Thyroid gland (tissue), 4 donors: ENCODE measurements around the gene EML6. TPM values are rescaled to one million over a fixed set of nuclear protein-coding genes. Genes with fewer than 3 reads are reported as not detected.

Experiments used
- DNase-seq, 2 donors: peaks; one replicate each; pipeline ENCODE4 v3.0.0-alpha.2; 2019
- H3K27ac ChIP-seq, 3 donors: fragments of 200-600 bp; sonication (generic); 1 replicate in 2 of 3; 2 replicates in 1 of 3; pipeline ENCODE4 v1.5.1; 2016 to 2019; ENCODE audit warnings: mild to moderate bottlenecking in 1 of 3, moderate library complexity in 1 of 3
- H3K27me3 ChIP-seq: fragments of 200-600 bp; sonication (generic); one replicate; pipeline ENCODE4 v1.5.1; 2019
- H3K36me3 ChIP-seq, 2 donors: fragments of 200-600 bp; sonication (generic); one replicate each; pipeline ENCODE4 v1.5.1; 2016 to 2019
- H3K4me1 ChIP-seq, 2 donors: fragments of 200-600 bp; sonication (generic); one replicate each; pipeline ENCODE4 v1.5.1; 2017 to 2019
- H3K4me3 ChIP-seq, 3 donors: fragments of 200-600 bp; sonication (generic); replicated peaks in 1 of 3; 1 replicate in 2 of 3; 2 replicates in 1 of 3; pipeline ENCODE4 v1.5.1; 2016; ENCODE audit warnings: mild to moderate bottlenecking in 1 of 3
- H3K9me3 ChIP-seq: fragments of 200-600 bp; sonication (generic); one replicate; pipeline ENCODE4 v1.5.1; 2017
- CTCF ChIP-seq, 6 experiments: fragments of 200-600 bp in 3 of 6; fragments of 450-650 bp in 3 of 6; sonication (generic) in 3 of 6; IDR thresholded peaks; one replicate each; pipeline ENCODE4 v1.5.1; 2016 to 2019; ENCODE audit warnings: antibody characterized with exemption in 6 of 6, mild to moderate bottlenecking in 2 of 6, inconsistent platforms in 1 of 6, moderate library complexity in 1 of 6
- POLR2A ChIP-seq, 2 donors: fragments of 450-650 bp; IDR thresholded peaks; one replicate each; pipeline ENCODE4 v1.6.1; 2017; ENCODE audit warnings: antibody characterized with exemption in 2 of 2, mild to moderate bottlenecking in 2 of 2, moderate library complexity in 1 of 2
- WGBS, 2 donors: methylation state at CpG; one replicate each; pipeline ENCODE4 v1.1.5; 2017; 5-methylcytosine and 5-hydroxymethylcytosine counted together
- intact Hi-C: fragments of 100-400 bp; cut with DNase I; formaldehyde crosslinking; loops from one replicate; pipeline ENCODE4 v1.15.1; 2023
- total RNA-seq, 4 donors: library from RNA; depleted of rRNA; stranded (reverse); fragments of >200 nt; gene quantifications; one replicate each; pipeline ENCODE4 v1.2.3, GENCODE V29; 2016

The EML6 gene
- total RNA-seq, 4 donors from 2014 or later, result 5.6 to 24.8 (median 20.3) TPM

- Histone ChIP-seq H3K4me1 (peaks cover 17 to 31% of the 10 kb centered on the region in 2 donors), H3K36me3 (no peaks in the 10 kb centered on the region), H3K27me3 (no peaks in the 10 kb centered on the region), H3K27ac (no peak overlapping the region), H3K4me3 (no peak overlapping the region), H3K9me3 (no peaks in the 10 kb centered on the region)
- TF ChIP-seq POLR2A (IDR thresholded peaks at IDR 0.05) (no peak), CTCF (IDR thresholded peaks at IDR 0.05) (no peak)
- WGBS, 2 donors, result 96% methylated on average over 10 of the region's 10 CpGs
- DNase-seq, result no peak
- intact Hi-C loops, result no loop called here
Observed at GRCh38 chr2:55003706-55004639, 280.5 kb downstream of the EML6 start.

- WGBS, 2 donors, result 74 to 75% methylated on average over 3 of the region's 3 CpGs
Observed at GRCh38 chr2:55006306-55006705, 282.8 kb downstream of the EML6 start.

GRCh38 chr2:55009277-55010060 is 286.0 kb downstream of the EML6 start:
- TF ChIP-seq POLR2A (IDR thresholded peaks at IDR 0.05), result no peak
- no peak for TF ChIP-seq CTCF (IDR thresholded peaks at IDR 0.05)
- no peak for DNase-seq
- intact Hi-C loops, result no loop called here
- Histone ChIP-seq H3K9me3 (no peaks in the 10 kb centered on the region), H3K27me3 (no peaks in the 10 kb centered on the region), H3K36me3 (no peaks in the 10 kb centered on the region), H3K4me3 (peak overlapping the region in 2 of 3 donors; percentile 20 to 21), H3K4me1 (peaks cover 45 to 63% of the 10 kb centered on the region in 2 donors), H3K27ac (peak overlapping the region; percentile 6 to 32 (median 28))
- 44 to 45% methylated on average over 7 of the region's 7 CpGs for WGBS, 2 donors

More at GRCh38 chr2:55006306-55006705, 282.8 kb downstream of the EML6 start:
- TF ChIP-seq POLR2A (IDR thresholded peaks at IDR 0.05) (no peak), CTCF (IDR thresholded peaks at IDR 0.05) (no peak)
- Histone ChIP-seq H3K27me3 (no peaks in the 10 kb centered on the region), H3K4me1 (peaks cover 21 to 33% of the 10 kb centered on the region in 2 donors), H3K27ac (no peak overlapping the region), H3K4me3 (no peak overlapping the region), H3K36me3 (no peaks in the 10 kb centered on the region), H3K9me3 (no peaks in the 10 kb centered on the region)
- no peak for DNase-seq
- intact Hi-C loops, result no loop called here

GRCh38 chr2:55010149-55010591 is 286.7 kb downstream of the EML6 start:
- intact Hi-C loops, result no loop called here
- peak overlapping the region; percentile 6 to 32 (median 28) for H3K27ac ChIP-seq
- peaks cover 48 to 65% of the 10 kb centered on the region in 2 donors for H3K4me1 ChIP-seq
- H3K4me3 ChIP-seq, result peak overlapping the region in 2 of 3 donors; percentile 20 to 21
- peak in 1 of 2 donors; percentile 59 for TF ChIP-seq POLR2A (IDR thresholded peaks at IDR 0.05)
- no peak for TF ChIP-seq CTCF (IDR thresholded peaks at IDR 0.05)
- no peaks in the 10 kb centered on the region for H3K9me3 ChIP-seq
- no peaks in the 10 kb centered on the region for H3K27me3 ChIP-seq
- H3K36me3 ChIP-seq, result no peaks in the 10 kb centered on the region
- 27 to 39% methylated on average over 5 of the region's 5 CpGs for WGBS, 2 donors
- DNase-seq, result peak; percentile 58 to 61
